GM19467 (cell line): Measurements from ENCODE around the gene ZPBP2.
"Not testable (repeated sequence)": the region's sequence is repeated elsewhere in the genome, so short reads cannot be mapped to it uniquely, and the experiment has no call there.

Experiments
- ATAC-seq: cut with Tn5 transposase; IDR thresholded peaks from one replicate; pipeline ENCODE4 v1.9.1; 2021; ENCODE audit warnings: mild to moderate bottlenecking, moderate library complexity; ENCODE audit not compliant: unreplicated experiment

Gene ZPBP2, protein sequence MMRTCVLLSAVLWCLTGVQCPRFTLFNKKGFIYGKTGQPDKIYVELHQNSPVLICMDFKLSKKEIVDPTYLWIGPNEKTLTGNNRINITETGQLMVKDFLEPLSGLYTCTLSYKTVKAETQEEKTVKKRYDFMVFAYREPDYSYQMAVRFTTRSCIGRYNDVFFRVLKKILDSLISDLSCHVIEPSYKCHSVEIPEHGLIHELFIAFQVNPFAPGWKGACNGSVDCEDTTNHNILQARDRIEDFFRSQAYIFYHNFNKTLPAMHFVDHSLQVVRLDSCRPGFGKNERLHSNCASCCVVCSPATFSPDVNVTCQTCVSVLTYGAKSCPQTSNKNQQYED

DNA sequence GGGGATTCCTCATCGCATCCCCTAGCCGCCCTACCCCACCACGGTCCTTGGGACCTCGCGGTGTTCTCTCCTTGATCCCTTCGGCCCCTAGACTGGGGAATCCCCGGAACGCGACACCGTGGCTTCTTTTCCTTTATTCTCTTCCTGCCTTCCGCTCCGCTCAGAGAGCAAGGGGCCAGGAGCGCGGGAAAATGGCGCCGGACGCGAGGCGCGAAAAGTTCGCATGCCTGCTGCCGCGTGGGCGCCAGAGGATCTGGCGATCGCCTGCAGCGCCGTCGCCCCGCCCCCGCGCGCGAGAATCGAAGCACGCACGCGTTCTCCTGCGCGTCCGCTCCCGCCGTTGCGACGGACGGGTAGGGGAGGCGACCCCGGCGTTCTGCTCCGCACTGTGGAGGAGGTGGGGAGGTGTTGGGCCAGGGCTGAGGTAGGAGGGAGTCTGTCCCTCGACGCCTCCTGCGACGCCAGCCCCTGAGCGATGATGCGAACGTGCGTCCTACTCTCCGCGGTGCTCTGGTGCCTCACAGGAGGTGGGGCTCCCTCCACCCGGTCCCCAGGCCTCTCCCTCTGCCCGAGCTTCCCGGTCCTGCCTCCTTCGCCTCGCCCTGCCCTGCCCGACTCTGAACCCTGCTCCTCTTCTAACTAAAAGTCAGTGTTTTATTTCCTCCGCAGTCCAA lies at the start of gene ZPBP2:
Gene ZPBP2, plus strand, starts transcription at position 323 of the 674 bp plus-strand sequence. Its CDS starts 153 bp downstream, at position 476.
- no peak for ATAC-seq

DNA sequence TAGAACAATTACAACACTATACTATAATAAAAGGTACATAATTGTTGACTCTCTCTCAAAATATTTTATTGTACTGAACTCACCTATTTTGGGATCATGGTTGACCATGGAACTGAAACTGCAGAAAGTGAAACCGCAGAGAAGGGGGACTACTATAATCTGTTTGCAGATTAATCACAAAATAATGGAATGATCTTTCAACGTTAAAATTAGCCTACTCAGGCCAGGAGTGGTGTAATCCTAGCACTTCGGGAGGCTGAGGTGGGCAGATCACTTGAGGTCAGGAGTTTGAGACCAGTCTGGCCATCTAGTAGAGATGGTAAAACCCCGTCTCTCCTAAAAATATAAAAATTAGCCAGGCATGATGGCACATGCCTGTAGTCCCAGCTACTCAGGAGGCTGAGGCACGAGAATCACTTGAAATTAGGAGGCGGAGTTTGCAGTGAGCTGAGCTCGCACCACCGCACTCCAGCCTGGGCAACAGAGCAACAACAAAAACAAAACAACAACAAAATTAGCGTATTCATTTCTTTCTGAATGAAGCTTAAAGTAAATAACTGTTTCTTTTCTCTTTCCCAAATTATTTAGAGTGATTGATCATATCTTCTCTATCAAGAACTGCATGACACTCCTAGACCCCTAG lies 49.5 kb upstream of the ZPBP2 start:
- no peak for ATAC-seq

DNA sequence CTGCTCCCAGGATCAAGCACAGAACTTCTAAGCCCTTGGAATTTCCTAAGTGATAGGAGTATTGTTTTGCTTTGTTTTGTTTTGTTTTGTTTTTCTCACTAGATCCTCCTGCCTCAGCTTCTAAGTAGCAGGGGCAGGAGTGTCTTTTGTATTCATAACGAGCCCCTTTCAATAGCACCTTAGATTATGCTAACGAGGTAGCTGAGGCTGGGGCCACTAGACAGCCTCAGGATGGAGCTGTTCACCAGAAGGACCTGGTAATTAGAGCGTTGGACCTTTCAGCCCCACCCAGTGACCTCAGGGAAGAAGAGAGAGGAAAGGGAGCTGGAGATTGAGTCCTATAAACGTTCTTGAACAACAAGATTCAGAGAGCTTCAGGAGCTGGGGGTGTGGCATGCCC lies 47.5 kb upstream of the ZPBP2 start:
- no peak for ATAC-seq

DNA sequence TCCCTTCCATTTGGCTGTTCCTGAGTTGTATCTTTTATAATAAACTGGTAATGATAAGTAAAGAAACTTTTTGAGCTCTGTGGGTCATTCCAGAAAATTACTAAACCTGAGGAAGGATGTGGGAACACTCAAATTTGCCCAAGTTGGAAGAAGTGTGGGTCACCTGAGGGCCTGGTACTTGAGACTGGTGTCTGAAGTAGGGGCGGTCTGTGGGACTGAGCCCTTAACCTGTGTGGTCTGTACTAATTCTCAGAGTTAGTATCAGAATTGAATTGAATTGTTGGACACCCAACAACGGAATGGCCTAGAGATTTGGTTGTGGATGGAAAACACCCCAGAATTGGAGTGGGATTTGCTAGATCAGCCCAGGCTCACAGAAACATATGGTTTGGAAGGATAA lies 47.0 kb upstream of the ZPBP2 start:
- ATAC-seq, result no peak

DNA sequence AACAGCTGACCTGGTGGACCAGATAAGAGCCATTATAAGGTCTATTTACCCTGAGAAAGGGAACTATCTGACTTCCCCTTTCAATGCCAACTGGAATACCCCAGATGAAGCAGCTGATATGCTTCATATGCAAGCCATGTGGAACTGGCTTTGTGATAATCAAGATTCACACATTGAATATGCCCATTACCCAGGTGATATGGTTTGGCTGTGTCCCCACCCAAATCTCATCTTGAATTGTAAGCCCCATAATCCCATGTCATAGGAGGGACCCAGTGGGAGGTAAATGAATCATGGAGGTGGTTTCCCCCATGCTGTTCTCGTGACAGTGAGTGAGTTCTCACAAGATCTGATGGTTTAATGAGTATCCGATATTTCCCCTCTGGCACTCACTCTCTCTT lies 46.0 kb upstream of the ZPBP2 start:
- no peak for ATAC-seq

DNA sequence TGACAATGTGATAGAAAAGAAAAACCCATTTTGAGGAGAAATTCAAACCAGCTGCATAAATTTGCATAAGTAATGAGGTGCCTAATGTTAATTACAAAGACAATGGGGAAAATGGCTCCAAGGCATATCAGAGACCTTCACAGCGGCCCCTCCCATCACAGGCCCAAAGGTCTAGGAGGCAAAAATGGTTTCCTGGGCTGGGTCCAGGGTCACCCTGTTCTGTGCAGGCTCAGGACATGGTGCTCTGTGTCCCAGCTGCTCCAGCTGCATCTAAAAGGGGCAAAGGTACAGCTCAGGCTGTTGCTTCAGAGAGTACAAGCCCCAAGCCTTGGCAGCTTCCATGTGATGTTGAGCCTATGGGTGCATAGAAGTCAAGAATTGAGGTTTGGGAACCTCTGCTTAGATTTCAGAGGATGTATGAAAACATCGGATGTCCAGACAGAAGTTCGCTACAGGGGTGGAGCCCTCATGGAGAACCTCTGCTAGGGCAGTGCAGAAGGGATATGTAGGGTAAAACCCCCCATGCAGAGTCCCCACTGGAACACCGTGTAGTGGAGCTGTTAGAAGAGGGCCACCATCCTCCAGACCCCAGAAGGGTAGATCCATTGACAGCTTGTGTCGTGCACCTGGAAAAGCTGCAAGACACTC lies 44.5 kb upstream of the ZPBP2 start:
- ATAC-seq, result no peak

DNA sequence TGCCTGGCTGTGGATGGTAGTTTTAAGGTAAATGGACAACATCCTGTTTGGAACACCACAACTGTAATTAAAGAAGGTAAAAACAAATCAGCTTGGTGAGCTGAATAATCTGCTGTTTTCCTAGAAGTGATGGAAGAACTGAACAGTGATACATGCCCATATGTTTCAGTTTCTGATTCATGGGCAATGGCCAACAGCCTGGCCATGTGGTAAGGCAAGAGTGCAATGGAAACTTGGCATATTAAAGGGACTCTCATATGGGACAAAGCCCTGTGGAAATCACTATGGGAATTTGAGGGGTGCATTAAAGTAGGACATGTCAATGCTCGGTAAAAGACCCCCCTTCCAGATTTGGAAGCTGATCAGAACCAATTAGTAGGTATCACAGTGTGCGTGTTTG lies 41.7 kb upstream of the ZPBP2 start:
- ATAC-seq, result no peak

DNA sequence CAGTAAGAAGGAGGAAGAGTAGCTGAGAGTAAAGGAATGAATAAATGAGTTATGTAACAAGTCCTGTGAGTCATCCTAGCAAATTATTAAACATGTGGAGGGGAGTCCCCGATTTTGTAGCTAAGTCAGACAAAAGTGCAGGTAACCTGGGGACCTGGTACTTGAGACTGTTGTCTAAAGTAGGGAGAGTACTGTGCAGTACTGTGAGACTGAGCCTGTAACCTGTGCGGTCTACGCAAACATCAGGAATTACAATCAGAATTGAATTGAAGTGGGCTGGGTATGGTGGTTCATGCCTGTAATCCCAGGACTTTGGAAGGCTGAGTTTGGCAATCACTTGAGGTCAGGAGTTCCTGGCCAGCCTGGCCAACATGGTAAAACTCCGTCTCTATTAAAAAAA lies 39.6 kb upstream of the ZPBP2 start:
- no peak for ATAC-seq

DNA sequence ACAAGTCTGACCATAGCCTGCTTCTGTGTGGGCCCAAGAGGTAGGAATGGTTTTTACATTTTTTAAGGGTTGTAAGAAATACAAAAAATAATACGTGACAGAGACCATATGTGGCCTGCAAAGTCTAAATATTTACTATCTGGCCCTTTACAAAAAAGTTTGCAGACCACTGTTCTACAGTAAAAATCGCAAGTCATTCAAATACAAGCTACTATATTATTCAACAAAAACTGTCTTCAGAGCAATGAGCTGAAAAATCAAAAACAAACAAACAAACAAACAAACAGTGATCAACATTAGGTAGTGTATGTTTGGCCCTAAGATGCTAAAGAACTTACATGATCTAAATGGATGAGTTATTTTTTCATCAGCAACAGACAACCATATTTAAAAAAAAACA lies 36.4 kb upstream of the ZPBP2 start:
- ATAC-seq, result no peak

DNA sequence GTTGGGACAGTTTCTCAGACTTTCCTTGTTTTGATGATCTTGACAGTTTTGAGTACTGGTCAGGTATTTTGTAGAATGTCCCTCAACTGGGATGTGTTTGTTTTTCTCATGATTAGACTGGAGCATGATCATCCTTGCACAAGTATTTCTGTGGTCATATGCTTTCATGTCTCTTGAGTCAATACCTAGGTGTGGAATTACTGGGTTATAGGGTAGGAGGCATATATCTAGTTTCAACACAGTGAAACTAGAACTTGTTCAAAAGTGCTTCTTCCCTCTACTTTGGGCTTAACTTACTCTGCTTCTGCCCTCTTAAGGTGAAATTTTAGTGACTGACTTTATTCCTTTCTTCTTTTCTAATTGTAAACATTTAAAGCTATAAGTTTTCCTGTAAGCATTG lies 34.0 kb upstream of the ZPBP2 start:
- ATAC-seq, result no peak

DNA sequence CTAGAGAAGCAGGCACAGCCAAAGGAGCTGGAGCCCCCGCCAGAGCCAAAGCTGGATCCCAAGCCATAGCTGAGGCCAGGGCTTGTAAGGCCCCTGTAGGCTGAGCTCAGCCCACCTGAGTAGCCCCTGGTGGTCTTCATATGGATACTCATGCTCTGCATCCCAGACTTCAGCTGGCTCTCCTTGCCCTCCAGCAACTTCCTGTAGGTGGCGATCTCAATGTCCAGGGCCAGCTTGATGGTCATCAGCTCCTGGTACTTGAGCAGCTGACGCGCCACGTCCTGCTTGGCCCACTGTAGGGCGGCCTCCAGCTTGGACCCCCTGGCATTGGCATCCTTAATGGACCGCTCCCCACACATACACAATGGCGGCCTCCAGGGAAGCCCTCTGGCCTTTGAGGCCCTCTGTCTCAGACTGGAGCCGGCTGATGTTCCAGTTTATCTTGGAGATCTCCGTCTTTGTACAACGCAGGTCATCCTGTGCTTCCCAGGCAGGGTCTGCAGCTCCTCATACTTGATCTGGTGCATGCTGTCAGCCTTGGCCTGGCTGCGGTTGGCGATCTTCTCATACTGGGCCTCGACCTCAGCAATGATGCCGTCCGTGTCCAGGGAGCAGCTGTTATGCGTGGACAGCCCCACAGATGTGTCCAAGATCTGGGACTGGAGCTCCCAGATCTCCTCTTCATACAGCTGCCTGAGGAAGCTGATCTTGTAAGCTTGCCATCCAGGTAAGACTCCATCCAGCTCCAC lies 32.8 kb upstream of the ZPBP2 start:
- ATAC-seq, result no peak

DNA sequence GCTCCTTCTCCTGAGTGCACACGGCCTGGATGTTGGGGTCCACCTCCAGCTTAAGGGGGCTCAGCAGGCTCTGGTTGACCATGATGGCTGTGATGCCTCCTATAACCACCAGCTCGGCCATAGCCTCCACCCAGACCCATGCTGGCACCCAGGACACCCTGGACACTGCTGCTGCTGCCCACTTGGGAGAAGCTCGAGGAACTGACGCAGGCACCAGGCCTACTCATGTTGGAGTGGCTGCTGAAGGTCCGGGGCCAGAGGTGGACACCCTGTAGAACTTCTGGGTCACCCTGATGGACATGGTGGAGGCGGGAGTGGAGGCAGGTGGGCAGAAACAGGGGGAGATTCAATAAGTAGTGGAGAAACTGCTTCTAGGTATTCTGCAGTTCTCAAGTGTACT lies 31.9 kb upstream of the ZPBP2 start:
- no peak for ATAC-seq

DNA sequence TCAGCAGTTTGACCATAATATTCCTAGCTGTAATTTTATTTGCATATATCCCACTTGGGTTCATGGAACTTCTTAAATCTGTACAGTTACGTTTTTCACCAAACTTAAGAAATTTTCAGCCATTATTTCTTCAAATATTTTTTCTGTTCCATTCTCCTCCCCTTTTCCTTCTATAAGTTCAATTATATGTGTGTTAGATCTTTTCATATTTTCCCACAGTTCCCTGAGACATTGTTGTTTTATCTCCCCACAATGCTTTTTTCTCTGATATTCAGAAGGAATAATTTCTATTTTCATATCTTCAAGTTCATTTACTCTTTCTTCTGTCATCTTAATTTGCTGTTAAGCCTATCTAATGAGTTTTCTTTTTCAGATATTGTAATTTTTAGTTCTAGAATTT lies 29.9 kb upstream of the ZPBP2 start:
- no peak for ATAC-seq

DNA sequence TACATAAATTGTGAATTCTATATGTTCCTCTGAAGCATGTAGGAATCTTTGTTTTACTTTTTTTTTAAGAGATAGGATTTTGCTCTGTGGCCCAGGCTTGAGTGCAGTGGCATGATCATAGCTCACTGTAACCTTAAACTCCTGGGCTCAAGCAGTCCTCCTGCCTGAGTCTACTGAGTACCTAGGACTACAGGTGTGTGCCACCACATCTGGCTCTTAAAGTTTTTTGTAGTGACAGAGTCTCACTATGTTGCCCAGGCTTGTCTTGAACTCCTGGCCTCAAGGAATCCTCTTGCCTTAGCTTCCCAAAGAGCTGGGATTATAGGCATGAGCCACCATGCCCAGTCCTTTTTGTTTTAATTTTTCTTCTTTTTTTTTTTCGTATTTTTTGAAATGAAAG lies 29.2 kb upstream of the ZPBP2 start:
- no peak for ATAC-seq

DNA sequence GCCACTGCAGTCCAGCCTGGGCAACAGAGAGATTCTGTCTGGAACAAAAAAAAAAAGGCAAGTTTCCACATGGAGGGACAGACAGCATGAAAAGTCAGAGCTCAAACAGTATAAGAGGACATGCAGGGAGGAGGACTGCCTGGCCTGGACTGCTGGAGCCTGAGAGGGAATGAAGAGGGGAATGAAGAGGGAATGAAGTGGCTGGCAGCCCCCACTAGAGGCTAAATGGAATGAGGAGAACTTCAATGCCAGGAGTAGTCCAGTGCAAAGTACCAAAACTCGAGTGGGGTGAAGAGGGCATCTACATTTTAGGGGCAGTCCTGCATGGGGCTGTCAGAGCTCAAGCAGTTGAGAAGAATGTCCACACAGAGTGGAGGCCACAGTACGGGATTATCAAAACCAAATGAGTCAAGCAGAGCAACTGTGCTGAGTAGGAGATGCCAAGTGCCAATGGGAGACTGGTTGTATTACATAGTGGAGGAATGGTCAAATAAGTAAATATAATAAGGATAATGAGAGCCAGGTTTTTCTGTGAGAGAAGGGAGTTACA lies 26.8 kb upstream of the ZPBP2 start:
- no peak for ATAC-seq

DNA sequence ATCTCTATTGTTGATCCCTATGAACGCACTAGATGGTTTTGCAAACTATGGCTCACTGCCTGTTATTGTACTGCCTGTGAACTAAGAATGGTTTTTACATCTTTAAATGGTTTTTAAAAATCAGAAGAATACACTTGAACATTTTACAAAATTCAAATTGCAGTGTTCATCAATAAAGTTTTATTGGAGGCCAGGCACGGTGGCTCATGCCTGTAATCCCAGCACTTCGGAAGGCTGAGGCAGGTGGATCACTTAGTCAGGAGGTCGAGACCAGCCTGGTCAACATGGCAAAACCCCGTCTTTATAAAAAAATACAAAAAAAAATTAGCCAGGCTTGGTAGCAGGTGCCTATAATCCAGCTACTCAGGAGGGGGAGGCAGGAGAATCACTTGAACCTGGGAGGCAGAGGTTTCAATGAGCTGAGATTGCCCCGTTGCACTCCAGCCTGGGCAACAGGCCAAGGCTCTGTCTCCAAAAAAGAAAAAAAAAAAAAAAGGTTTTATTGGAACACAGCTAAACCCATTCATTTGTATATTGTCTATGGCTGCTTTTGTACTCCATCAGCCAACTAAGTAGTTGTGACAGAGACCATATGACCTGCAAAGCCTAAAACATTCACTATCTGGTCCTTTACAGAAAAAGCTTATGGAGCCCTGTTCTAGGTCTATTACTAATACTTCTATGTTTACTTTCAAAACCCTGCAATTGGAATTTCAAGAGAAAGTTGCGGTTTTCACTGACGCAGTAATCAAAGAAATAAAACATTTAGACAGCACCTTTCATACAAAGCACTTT lies 22.8 kb upstream of the ZPBP2 start:
- ATAC-seq, result no peak

DNA sequence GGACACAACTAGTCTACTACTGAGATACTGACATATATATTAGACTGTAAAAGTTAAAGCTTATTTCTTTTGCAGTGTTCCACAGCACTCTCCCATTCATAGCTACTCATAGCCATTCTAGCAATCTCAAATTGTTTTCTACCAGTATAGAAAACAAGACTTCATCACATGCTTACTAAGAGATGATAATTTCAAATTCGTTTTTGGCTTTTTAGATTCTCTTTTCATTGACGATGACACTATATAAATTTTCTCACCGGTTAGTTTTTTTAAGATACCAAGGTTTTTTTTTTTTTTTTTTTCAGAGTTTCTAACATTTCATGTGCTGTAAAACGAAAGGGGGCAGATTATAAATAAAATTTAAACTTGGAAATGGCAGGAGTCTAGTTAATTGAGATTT lies 21.8 kb upstream of the ZPBP2 start:
- ATAC-seq, result no peak

DNA sequence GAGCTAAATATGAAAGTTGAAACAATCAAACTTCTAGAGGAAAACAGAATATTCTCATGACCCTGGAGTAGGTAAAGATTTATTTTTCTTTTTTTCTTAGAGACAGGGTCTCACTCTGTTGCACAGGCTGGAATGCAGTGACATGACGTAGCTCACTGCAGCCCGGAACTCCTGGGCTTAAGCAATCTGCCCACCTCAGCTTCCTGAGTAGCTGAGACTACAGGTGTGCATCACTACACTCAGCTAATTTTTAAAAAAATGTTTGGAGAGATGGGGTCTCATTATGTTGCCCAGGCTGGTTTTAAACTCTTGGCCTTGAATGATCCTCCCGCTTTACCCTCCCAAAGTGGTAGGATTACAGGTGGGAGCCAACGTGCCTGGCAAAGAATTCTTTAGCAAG lies 19.4 kb upstream of the ZPBP2 start:
- ATAC-seq, result no peak

DNA sequence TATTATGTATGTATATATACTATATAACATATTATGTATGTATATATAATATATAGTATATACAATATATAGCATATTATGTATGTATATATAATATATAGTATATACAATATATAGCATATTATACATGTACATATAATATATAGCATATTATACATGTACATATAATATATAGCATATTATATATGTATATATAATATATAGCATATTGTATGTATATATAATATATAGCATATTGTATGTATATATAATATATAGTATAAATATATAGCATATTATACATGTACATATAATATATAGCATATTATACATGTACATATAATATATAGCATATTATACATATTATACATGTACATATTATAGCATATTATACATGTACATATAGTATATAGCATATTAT lies 17.8 kb upstream of the ZPBP2 start:
- ATAC-seq, result not testable (repeated sequence)

DNA sequence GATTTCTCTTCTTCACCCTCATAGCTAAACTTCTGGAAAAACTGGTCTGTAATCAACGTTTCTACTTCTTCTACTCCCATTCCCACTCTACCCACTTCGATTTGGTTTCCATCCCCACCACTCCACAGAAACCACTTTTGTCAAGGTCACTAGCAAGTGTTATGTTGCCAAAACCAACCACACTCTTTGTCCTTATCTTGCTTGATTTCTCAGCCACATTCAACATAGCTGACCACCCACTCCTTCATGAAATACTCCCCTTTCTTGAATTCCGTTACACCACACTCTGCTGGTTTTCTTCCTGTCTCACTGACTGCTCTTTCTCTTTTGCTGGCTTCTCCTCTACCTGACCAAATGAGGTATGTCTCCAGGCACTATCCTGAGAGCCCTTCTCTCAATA lies 15.8 kb upstream of the ZPBP2 start:
- no peak for ATAC-seq
